ENCODE measurements around the gene TSPAN33. TPM values are rescaled to one million over a fixed set of nuclear protein-coding genes. Genes with fewer than 3 reads are reported as not detected.

Gene TSPAN33
- total and polyA plus RNA-seq, 10 of the 15 experiments (the other 5 are each of a cell fraction or from before 2014, with no cell fraction given): 12.0 to 123 (median 86.3) TPM

DNA sequence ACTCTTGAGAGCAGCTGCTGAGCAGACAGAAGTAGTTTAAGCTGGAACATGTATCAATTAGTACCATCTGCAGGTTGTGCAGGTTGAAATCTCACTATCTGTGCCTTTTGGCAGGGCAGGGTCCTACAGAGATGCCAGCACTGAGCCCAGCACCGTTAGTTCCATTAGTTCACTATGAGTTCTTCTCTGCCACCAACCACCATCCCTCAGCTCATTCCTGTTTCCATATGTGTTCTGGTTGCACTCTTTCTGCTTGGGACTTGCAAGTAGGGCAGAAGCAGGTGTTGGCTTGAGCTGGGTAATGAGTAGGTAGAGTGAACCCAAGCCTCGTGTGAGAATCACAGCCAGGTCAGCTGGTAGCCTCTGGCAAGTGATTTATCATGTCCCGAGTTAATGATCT, 46.8 kb downstream of the TSPAN33 start:
- Histone ChIP-seq H3K4me2 (ENCODE audit: control insufficient read depth, insufficient read depth) (peak overlapping the region; percentile 38; the same call in 1 of the 2 replicates), H2AFZ (ENCODE audit: control insufficient read depth, low read depth, low read length) (no peak overlapping the region), H3K4me3 (no peak overlapping the region), H3K36me3 (ENCODE audit: control insufficient read depth in 2 of 2, insufficient read depth in 2 of 2, low read length in 1 of 2) (no peaks in the 10 kb centered on the region), H3K9ac (ENCODE audit: control insufficient read depth, insufficient read depth, low read length) (no peak overlapping the region), H3K4me1 (ENCODE audit: control insufficient read depth, insufficient read depth, low read length) (peaks cover 8% of the 10 kb centered on the region), H3K9me3 (replicated peaks; ENCODE audit: control insufficient read depth, insufficient read depth, low read length) (no peaks in the 10 kb centered on the region; the same call in 2 of the 3 replicates), H4K20me1 (ENCODE audit: control insufficient read depth, insufficient read depth) (no peaks in the 10 kb centered on the region), H3K27me3 (replicated peaks in 1 of 2; ENCODE audit: control insufficient read depth in 2 of 2, insufficient read depth in 2 of 2, low read length in 1 of 2) (0 out of 4 replicates have a peak, but pooled peaks cover 0 to 1% of the 10 kb centered on the region in 2 experiments), H3K27ac (ENCODE audit: control insufficient read depth, insufficient read depth) (no peak overlapping the region), H3K79me2 (ENCODE audit: control insufficient read depth, insufficient read depth, low read length) (no peaks in the 10 kb centered on the region; the same call in 1 of the 2 replicates)
- ChIA-PET CTCF (interaction anchor here (1.6 kb wide), 1 partner anchor 19 kb away, joined by 3 read pairs; no protein-coding TSS in a partner anchor), RAD21 (ENCODE audit: unreplicated experiment) (no interaction called here), SMC1A (ENCODE audit: uncharacterized antibody, unreplicated experiment) (interaction anchor here (0.7 to 1.6 kb wide), 3 partner anchors 8 to 28 kb away, joined by 3 to 4 read pairs (median 4); no protein-coding TSS in a partner anchor), POLR2A (no interaction called here)
- intact Hi-C loops (cut with micrococcal nuclease; ENCODE audit: unreplicated experiment) (no loop called here), in situ Hi-C loops (cut with MboI) (no loop called here)
- 75% methylated on average over 3 of the region's 3 CpGs for WGBS (ENCODE audit: insufficient coverage, insufficient replicate concordance, low lambda C conversion rate, missing lambda C conversion rate)
- no TSS peak for BruUV-seq (replicated peaks)
- DNase-seq (ENCODE audit: low read depth, low spot score) (no peak), ATAC-seq (no peak), FAIRE-seq (no peak)
- TF ChIP-seq POLR2AphosphoS2 (IDR thresholded peaks at IDR 0.05; ENCODE audit: low read depth, low read length) (no peak), SRF (IDR thresholded peaks at IDR 0.05; ENCODE audit: low read depth in 2 of 2, low read length in 2 of 2) (no peak), MEF2B (IDR thresholded peaks at IDR 0.05; ENCODE audit: partially characterized antibody, poor library complexity, severe bottlenecking) (no peak), CREB1 (IDR thresholded peaks at IDR 0.05; ENCODE audit: low read depth) (no peak), TCF3 (IDR thresholded peaks at IDR 0.05; ENCODE audit: borderline replicate concordance, insufficient read depth, low read depth, low read length) (no peak), SREBF1 (IDR thresholded peaks at IDR 0.05; ENCODE audit: low read length) (no peak), POLR2AphosphoS5 (IDR thresholded peaks at IDR 0.05; ENCODE audit: low read length) (no peak), CREM (IDR thresholded peaks at IDR 0.05; ENCODE audit: low read depth) (no peak), MYC (IDR thresholded peaks at IDR 0.05; ENCODE audit: insufficient read depth, insufficient read length, insufficient replicate concordance, low read length, severe bottlenecking) (no peak), HCFC1 (IDR thresholded peaks at IDR 0.05; ENCODE audit: low read length) (no peak), STAT1 (conservative IDR thresholded peaks at IDR 0.05) (no peak), SUPT20H (IDR thresholded peaks at IDR 0.05; ENCODE audit: borderline replicate concordance, control insufficient read depth, low read depth, low read length) (no peak)
- TF ChIP-seq, protein P1, sequence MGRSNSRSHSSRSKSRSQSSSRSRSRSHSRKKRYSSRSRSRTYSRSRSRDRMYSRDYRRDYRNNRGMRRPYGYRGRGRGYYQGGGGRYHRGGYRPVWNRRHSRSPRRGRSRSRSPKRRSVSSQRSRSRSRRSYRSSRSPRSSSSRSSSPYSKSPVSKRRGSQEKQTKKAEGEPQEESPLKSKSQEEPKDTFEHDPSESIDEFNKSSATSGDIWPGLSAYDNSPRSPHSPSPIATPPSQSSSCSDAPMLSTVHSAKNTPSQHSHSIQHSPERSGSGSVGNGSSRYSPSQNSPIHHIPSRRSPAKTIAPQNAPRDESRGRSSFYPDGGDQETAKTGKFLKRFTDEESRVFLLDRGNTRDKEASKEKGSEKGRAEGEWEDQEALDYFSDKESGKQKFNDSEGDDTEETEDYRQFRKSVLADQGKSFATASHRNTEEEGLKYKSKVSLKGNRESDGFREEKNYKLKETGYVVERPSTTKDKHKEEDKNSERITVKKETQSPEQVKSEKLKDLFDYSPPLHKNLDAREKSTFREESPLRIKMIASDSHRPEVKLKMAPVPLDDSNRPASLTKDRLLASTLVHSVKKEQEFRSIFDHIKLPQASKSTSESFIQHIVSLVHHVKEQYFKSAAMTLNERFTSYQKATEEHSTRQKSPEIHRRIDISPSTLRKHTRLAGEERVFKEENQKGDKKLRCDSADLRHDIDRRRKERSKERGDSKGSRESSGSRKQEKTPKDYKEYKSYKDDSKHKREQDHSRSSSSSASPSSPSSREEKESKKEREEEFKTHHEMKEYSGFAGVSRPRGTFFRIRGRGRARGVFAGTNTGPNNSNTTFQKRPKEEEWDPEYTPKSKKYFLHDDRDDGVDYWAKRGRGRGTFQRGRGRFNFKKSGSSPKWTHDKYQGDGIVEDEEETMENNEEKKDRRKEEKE (IDR thresholded peaks at IDR 0.05): no peak
- TF ChIP-seq, protein P2, sequence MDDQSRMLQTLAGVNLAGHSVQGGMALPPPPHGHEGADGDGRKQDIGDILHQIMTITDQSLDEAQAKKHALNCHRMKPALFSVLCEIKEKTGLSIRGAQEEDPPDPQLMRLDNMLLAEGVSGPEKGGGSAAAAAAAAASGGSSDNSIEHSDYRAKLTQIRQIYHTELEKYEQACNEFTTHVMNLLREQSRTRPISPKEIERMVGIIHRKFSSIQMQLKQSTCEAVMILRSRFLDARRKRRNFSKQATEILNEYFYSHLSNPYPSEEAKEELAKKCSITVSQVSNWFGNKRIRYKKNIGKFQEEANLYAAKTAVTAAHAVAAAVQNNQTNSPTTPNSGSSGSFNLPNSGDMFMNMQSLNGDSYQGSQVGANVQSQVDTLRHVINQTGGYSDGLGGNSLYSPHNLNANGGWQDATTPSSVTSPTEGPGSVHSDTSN (IDR thresholded peaks at IDR 0.05; ENCODE audit: insufficient replicate concordance, low read depth, low read length): no peak
- TF ChIP-seq, protein P3, sequence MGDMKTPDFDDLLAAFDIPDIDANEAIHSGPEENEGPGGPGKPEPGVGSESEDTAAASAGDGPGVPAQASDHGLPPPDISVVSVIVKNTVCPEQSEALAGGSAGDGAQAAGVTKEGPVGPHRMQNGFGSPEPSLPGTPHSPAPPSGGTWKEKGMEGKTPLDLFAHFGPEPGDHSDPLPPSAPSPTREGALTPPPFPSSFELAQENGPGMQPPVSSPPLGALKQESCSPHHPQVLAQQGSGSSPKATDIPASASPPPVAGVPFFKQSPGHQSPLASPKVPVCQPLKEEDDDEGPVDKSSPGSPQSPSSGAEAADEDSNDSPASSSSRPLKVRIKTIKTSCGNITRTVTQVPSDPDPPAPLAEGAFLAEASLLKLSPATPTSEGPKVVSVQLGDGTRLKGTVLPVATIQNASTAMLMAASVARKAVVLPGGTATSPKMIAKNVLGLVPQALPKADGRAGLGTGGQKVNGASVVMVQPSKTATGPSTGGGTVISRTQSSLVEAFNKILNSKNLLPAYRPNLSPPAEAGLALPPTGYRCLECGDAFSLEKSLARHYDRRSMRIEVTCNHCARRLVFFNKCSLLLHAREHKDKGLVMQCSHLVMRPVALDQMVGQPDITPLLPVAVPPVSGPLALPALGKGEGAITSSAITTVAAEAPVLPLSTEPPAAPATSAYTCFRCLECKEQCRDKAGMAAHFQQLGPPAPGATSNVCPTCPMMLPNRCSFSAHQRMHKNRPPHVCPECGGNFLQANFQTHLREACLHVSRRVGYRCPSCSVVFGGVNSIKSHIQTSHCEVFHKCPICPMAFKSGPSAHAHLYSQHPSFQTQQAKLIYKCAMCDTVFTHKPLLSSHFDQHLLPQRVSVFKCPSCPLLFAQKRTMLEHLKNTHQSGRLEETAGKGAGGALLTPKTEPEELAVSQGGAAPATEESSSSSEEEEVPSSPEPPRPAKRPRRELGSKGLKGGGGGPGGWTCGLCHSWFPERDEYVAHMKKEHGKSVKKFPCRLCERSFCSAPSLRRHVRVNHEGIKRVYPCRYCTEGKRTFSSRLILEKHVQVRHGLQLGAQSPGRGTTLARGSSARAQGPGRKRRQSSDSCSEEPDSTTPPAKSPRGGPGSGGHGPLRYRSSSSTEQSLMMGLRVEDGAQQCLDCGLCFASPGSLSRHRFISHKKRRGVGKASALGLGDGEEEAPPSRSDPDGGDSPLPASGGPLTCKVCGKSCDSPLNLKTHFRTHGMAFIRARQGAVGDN (IDR thresholded peaks at IDR 0.05): no peak

All from GM12878 (cell line).